MCF 10A (cell line): ENCODE results near the gene ADM5. TPM values are rescaled to one million over a fixed set of nuclear protein-coding genes. Genes with fewer than 3 reads are reported as not detected.

Experiments
- BruUV-seq: library from RNA; stranded (reverse); fragments of 400-500 nt; replicated peaks from 2 replicates; lab custom pipeline; 2021; lab: Mats Ljungman, UMichigan
- CTCF ChIA-PET: fragments of 300-600 bp; sonication (Branson Sonifier 250); formaldehyde crosslinking; extraction: SDS; loops from one replicate; lab custom pipeline; 2021; ENCODE audit warnings: antibody characterized with exemption, inconsistent platforms; lab: Yijun Ruan, JAX
- POLR2A ChIA-PET: fragments of 300-600, 350-650 bp; sonication (Branson Sonifier 250); formaldehyde crosslinking; extraction: SDS; loops from one replicate; lab custom pipeline; 2020; ENCODE audit warnings: antibody characterized with exemption, inconsistent platforms; lab: Yijun Ruan, JAX
- DNase-seq: peaks from one replicate; pipeline ENCODE4 v3.0.0-alpha.2; 2018; ENCODE audit not compliant: unreplicated experiment
- H3K27ac Mint-ChIP-seq: one replicate; pipeline ENCODE4 v1.8.0; 2022; ENCODE audit warnings: mild to moderate bottlenecking, low read depth, mixed read lengths; ENCODE audit not compliant: unreplicated experiment
- H3K27me3 Mint-ChIP-seq: one replicate; pipeline ENCODE4 v1.8.0; 2022; ENCODE audit warnings: mixed read lengths; ENCODE audit not compliant: insufficient read depth, unreplicated experiment
- H3K36me3 Mint-ChIP-seq: one replicate; pipeline ENCODE4 v1.8.0; 2022; ENCODE audit warnings: mild to moderate bottlenecking, moderate library complexity, mixed read lengths; ENCODE audit not compliant: insufficient read depth, unreplicated experiment
- H3K4me1 Mint-ChIP-seq: one replicate; pipeline ENCODE4 v1.8.0; 2022; ENCODE audit warnings: mixed read lengths; ENCODE audit not compliant: insufficient read depth, unreplicated experiment
- H3K4me3 Mint-ChIP-seq: one replicate; pipeline ENCODE4 v1.8.0; 2022; ENCODE audit warnings: mild to moderate bottlenecking, moderate library complexity, mixed read lengths; ENCODE audit not compliant: unreplicated experiment
- H3K9me3 Mint-ChIP-seq: one replicate; pipeline ENCODE4 v1.8.0; 2022; ENCODE audit warnings: mixed read lengths; ENCODE audit not compliant: unreplicated experiment
- intact Hi-C: fragments of 100-400 bp; cut with micrococcal nuclease; formaldehyde crosslinking; loops from 2 replicates; pipeline ENCODE4 v1.14.1; 2022
- total RNA-seq: library from RNA; stranded (reverse); gene quantifications from 2 replicates; pipeline ENCODE4 v1.2.3, GENCODE V29; 2022
- TF ChIP-seq, protein P1 (sequence below): fragments of 200-600 bp; IDR thresholded peaks from one replicate; pipeline ENCODE4 v1.8.0; 2022; ENCODE audit warnings: antibody characterized with exemption, mild to moderate bottlenecking; ENCODE audit not compliant: unreplicated experiment

The ADM5 gene
- total RNA-seq, 1 experiment from 2014 or later: 1.8 TPM

DNA sequence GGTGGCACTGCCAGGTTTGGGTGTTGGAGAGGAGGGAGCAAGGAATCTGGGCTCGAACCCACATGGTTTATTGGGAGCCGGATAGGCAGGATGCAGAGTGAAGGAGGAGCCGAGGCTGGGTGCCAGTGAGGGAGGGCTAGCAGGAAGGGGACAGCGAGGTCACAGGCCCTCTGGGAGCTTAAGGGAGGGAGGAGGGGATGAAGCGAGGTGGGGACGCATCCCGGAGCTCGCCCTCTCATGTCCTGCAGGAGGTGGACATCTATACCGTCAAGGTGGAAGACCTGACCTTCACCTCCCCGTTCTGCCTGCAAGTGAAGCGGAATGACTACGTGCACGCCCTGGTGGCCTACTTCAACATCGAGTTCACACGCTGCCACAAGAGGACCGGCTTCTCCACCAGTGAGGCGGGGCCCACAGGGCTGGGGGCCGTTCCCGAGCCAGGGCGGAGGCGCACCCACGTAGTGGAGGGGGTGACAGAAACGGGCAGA lies 3.5 kb upstream of the ADM5 start:
- intact Hi-C loops: no loop called here
- Mint-ChIP-seq H3K9me3 (no peaks in the 10 kb centered on the region), H3K36me3 (peaks cover 81% of the 10 kb centered on the region), H3K27ac (peak overlapping the region; percentile 57), H3K27me3 (no peaks in the 10 kb centered on the region), H3K4me3 (no peak overlapping the region), H3K4me1 (peaks cover 12% of the 10 kb centered on the region)
- DNase-seq: no peak
- ChIA-PET CTCF (interaction anchor here (0.6 to 1.0 kb wide), 5 partner anchors 9 to 580 kb away, joined by 3 to 8 read pairs (median 3); no protein-coding TSS in a partner anchor), POLR2A (no interaction called here)
- TF ChIP-seq, protein P1, sequence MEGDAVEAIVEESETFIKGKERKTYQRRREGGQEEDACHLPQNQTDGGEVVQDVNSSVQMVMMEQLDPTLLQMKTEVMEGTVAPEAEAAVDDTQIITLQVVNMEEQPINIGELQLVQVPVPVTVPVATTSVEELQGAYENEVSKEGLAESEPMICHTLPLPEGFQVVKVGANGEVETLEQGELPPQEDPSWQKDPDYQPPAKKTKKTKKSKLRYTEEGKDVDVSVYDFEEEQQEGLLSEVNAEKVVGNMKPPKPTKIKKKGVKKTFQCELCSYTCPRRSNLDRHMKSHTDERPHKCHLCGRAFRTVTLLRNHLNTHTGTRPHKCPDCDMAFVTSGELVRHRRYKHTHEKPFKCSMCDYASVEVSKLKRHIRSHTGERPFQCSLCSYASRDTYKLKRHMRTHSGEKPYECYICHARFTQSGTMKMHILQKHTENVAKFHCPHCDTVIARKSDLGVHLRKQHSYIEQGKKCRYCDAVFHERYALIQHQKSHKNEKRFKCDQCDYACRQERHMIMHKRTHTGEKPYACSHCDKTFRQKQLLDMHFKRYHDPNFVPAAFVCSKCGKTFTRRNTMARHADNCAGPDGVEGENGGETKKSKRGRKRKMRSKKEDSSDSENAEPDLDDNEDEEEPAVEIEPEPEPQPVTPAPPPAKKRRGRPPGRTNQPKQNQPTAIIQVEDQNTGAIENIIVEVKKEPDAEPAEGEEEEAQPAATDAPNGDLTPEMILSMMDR: no peak
- no TSS peak for BruUV-seq

DNA sequence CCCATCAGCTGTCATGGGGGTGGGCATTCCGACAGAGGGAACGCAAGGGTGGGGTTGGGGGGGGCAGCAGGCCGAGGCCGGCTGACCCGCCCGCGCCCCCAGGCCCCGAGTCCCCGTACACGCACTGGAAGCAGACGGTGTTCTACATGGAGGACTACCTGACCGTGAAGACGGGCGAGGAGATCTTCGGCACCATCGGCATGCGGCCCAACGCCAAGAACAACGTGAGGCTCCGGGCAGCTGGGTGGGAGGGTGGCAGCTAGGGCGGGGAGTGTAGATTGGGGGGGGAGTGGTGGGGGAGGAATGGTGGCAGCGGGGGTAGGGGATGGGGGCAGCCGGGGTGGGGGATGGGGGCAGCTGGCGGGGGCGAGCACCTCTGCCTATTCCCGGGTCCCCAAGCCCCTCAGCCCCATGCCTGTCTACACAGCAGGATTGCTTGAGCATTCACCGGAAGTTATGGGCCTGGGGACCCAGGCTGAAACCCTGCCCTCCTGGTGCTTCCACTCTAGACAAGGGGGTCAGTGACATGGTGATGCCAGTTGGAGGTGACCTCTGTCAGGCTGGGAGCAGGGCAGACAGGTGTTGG lies 2.8 kb upstream of the ADM5 start:
- Mint-ChIP-seq H3K4me3 (no peak overlapping the region), H3K9me3 (no peaks in the 10 kb centered on the region), H3K27ac (no peak overlapping the region), H3K36me3 (peaks cover 74% of the 10 kb centered on the region), H3K4me1 (peaks cover 14% of the 10 kb centered on the region), H3K27me3 (no peaks in the 10 kb centered on the region)
- POLR2A ChIA-PET: interaction anchor here (0.6 kb wide), 1 partner anchor 64 kb away, joined by 3 read pairs; no protein-coding TSS in a partner anchor
- TF ChIP-seq, protein P1: no peak
- BruUV-seq: no TSS peak
- intact Hi-C loops: no loop called here
- no peak for DNase-seq
- CTCF ChIA-PET: interaction anchor here (0.6 to 1.0 kb wide), 4 partner anchors 13 to 196 kb away, joined by 3 to 4 read pairs (median 4); no protein-coding TSS in a partner anchor

DNA sequence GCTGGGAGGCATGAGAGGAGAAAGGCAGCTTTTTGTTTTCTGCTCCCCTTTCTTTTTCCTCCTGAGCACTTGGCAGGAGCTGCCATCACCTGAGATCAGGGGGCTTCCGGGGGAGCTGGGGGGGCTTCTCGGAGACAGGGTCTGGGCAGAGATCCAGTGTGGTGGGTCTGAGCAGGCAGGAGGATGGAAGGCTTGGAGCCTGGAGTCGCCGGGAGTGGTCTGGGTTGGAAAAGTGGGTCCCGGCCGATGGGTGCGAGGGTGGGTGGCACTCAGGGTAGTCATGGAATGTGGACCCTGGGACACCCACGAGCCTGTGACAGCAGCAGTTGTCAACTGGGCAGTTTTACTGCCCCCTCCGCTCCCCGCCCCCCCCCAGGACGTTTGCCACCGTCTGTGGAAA lies 2.2 kb upstream of the ADM5 start:
- H3K4me3 Mint-ChIP-seq: no peak overlapping the region
- H3K9me3 Mint-ChIP-seq: no peaks in the 10 kb centered on the region
- H3K27me3 Mint-ChIP-seq: no peaks in the 10 kb centered on the region
- H3K4me1 Mint-ChIP-seq: peaks cover 14% of the 10 kb centered on the region
- intact Hi-C loops: no loop called here
- CTCF ChIA-PET: interaction anchor here (0.6 kb wide), 2 partner anchors 9 to 14 kb away, joined by 3 to 4 read pairs; no protein-coding TSS in a partner anchor
- TF ChIP-seq, protein P1: no peak
- no peak for DNase-seq
- H3K27ac Mint-ChIP-seq: no peak overlapping the region
- POLR2A ChIA-PET: no interaction called here
- peaks cover 68% of the 10 kb centered on the region for H3K36me3 Mint-ChIP-seq
- no TSS peak for BruUV-seq

DNA sequence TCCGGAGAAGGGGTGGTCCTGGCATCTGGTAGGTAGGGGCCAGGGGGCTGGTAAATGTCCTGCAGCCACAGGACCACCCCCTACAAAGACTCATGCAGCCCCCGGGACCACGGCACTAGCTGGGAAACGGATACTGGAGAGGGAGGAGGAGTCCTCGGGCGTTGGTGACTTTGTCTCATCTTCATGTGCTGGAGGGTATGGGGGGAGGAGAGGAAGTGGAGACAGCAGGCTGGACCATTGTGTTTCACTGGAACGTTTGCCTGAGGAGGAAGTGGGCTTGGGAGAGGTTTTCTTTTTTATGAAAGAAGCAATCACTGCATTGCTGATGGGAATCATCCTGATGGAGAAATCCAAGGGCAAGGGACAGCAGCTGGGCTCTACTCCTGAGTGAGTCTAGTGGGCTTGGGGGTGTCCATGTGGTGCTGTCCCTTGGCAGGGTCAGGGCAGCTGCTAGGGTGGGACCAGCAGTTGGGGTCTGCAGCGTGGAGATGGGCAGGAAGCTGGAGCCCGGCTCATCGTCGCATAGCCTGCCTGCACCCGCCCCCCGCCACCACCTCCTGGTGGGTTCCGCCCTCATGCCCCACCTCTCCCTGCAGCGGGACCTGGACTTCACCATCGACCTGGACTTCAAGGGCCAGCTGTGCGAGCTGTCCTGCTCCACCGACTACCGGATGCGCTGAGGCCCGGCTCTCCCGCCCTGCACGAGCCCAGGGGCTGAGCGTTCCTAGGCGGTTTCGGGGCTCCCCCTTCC lies 1.7 kb upstream of the ADM5 start:
- H3K36me3 Mint-ChIP-seq: peaks cover 62% of the 10 kb centered on the region
- no peak overlapping the region for H3K27ac Mint-ChIP-seq
- TF ChIP-seq, protein P1: no peak
- H3K9me3 Mint-ChIP-seq: no peaks in the 10 kb centered on the region
- POLR2A ChIA-PET: no interaction called here
- H3K4me1 Mint-ChIP-seq: peaks cover 14% of the 10 kb centered on the region
- no peak for DNase-seq
- BruUV-seq: no TSS peak
- no peak overlapping the region for H3K4me3 Mint-ChIP-seq
- CTCF ChIA-PET: interaction anchor here (0.6 kb wide), 1 partner anchor 9 kb away, joined by 3 read pairs; no protein-coding TSS in a partner anchor
- intact Hi-C loops: no loop called here
- H3K27me3 Mint-ChIP-seq: no peaks in the 10 kb centered on the region
